ENCODE measurements around the gene DMRTA1.
A peak's percentile ranks its signal among the peaks of the same experiment; 100 is the strongest.
"Not testable (repeated sequence)": the region's sequence is repeated elsewhere in the genome, so short reads cannot be mapped to it uniquely, and the experiment has no call there.

The DMRTA1 gene

DNA sequence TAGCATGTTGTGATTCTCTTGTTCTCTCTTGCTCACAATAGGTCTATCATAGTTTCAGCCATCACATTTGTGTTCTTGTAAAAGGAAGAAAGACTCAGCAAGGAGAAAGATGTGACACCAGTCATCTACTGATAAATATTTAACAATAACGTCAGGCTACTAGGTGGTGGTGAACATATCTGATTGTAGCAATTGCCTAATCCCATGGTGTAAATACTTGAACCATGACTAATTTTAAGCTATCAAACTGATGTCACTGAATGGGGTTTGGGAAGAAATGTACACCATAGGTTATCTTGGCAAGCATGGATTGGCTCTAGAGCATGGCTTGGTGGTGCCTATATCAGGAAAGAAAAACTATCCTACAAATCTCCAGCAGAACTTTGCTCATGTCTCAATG lies 16.6 kb downstream of the DMRTA1 start:
- DNase-seq: no peak

DNA sequence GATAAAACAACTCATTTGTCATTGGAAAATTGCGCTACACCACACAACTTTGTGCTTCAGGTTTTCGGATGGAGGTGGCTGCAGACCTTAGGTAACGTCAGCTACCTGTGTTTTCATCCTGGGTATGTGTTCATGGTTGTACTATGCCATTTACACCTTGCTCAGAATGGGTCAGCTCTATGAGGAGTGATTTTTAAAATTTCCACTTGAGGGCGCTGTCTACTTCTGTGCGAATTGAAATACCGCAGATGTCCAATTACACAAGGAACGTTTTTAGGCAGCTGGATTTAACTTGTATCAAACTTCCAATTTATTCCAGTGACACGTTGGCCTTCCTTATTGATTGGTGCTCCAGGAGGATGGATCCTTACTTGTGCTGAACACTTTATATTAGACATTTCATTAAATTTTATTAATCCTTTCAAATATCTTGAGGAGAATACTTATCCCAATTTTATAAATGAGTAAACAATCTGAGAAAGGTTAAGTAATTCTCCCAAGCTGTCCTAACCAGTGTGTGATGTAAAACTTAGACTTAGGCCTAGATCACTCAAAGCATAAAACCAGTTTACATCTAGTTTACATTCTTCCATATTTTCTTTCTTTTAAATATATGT lies 23.4 kb downstream of the DMRTA1 start:
- DNase-seq: peak; percentile 23

DNA sequence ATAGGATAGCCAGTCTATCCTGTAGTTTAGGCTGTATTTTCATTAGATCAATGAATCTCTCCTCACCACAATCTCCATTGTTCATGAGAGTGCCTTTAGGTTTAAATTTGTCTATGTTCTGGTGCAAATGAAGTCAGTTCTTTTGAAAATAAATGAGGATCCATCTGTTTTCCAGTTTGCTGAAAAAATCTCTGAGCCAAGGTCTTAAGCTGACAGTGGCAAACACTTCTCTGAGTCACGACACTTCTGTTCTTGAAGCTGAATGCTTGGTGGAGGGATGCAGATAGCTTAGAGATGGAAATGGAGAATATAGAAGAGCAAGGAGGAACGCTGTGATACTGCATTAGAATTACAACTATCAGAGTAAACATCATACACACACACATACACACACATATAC lies 34.9 kb downstream of the DMRTA1 start:
- DNase-seq: no peak

DNA sequence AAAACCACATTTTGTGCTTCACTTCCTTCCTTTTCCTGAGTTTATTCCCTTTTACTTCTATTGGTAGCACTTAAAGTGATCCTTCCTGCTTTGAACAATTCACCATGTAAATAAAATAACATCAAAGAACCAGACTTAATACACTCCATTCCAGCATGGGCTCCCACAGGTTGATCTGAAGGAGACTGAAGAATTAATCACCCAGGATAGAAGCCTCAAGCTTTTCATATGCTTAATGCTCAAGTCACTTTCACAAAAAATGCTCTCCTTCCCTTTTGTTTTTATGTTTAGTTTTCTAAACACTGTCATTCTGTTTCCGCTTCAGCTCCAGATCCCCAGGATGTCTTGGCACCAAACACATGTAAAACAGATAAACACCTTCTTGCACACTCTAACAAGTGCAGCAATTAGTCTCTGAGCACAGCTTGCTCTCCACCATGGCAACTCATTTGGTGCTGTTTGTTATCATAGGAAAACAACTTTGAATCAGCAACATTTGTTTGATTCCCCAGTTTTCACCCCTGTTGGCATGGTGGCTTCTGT lies 37.0 kb downstream of the DMRTA1 start:
- DNase-seq: no peak

DNA sequence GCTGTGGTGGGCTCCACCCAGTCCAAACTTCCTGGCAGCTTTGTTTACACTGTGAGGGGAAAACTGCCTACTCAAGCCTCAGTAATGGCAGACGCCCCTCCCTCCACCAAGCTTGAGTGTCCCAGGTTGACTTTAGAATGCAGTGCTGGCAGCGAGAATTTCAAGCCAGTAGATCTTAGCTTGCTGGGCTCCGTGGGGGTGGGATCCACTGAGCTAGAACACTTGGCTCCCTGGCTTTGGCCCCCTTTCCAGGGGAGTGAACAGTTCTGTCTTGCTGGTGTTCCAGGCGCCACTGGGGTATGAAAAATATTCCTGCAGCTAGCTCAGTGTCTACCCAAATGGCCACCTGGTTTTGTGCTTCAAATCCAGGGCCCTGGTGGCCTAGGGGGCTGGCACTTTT lies 49.6 kb downstream of the DMRTA1 start:
- DNase-seq: not testable (repeated sequence)
